Keratinocyte (primary cell): ENCODE results near the gene TUNAR. TPM values are rescaled to one million over a fixed set of nuclear protein-coding genes. Genes with fewer than 3 reads are reported as not detected.

Source experiments
- DNase-seq: peaks from one replicate; pipeline ENCODE4 v3.0.0-alpha.2; 2011; ENCODE audit warnings: low read depth, missing footprints, low spot score
- FAIRE-seq: peaks from 2 replicates; lab custom pipeline; 2011; peaks lifted over from hg19 to GRCh38; lab: Jason Lieb, UNC
- H2AFZ ChIP-seq: 2 replicates; pipeline ENCODE4 v1.6.0; 2012; ENCODE audit warnings: low read length, control low read depth, inconsistent platforms; ENCODE audit not compliant: control insufficient read depth
- H3K27ac ChIP-seq: 2 replicates; pipeline ENCODE4 v1.5.1; 2011; ENCODE audit warnings: low read length; ENCODE audit not compliant: control insufficient read depth, insufficient read depth
- H3K27me3 ChIP-seq: 3 replicates; pipeline ENCODE4 v1.6.0; 2011; ENCODE audit warnings: low read length; ENCODE audit not compliant: control insufficient read depth, insufficient read depth; ENCODE audit errors: extremely low read depth
- H3K36me3 ChIP-seq, 2 experiments: 2 replicates in 1 of 2; 3 replicates in 1 of 2; pipeline ENCODE4 v1.5.1; 2011; ENCODE audit warnings: low read length in 2 of 2, mild to moderate bottlenecking in 1 of 2; ENCODE audit not compliant: control insufficient read depth in 2 of 2, insufficient read depth in 2 of 2; ENCODE audit errors: extremely low read depth in 1 of 2
- H3K4me1 ChIP-seq: 3 replicates; pipeline ENCODE4 v1.5.1; 2011; ENCODE audit warnings: low read length; ENCODE audit not compliant: control insufficient read depth, insufficient read depth; ENCODE audit errors: extremely low read depth
- H3K4me2 ChIP-seq: 3 replicates; pipeline ENCODE4 v1.6.0; 2011; ENCODE audit warnings: low read depth, low read length; ENCODE audit not compliant: control insufficient read depth, insufficient read depth; ENCODE audit errors: extremely low read depth
- H3K4me3 ChIP-seq, 3 experiments: fragments of 200-600 bp in 1 of 3; sonication (generic) in 1 of 3; 2 replicates in 2 of 3; 3 replicates in 1 of 3; pipeline ENCODE4 v1.5.1; 2011 to 2016; ENCODE audit warnings: low read length in 3 of 3, mild to moderate bottlenecking in 3 of 3, control low read depth in 2 of 3, inconsistent platforms in 1 of 3, low read depth in 1 of 3, mixed read lengths in 1 of 3, mixed run types in 1 of 3, moderate library complexity in 1 of 3; ENCODE audit not compliant: control insufficient read depth in 2 of 3, insufficient read depth in 2 of 3; ENCODE audit errors: extremely low read depth in 1 of 3
- H3K79me2 ChIP-seq: 2 replicates; pipeline ENCODE4 v1.6.0; 2012; ENCODE audit warnings: low read length; ENCODE audit not compliant: control insufficient read depth, insufficient read depth
- H3K9ac ChIP-seq: 3 replicates; pipeline ENCODE4 v1.6.0; 2011; ENCODE audit warnings: low read length; ENCODE audit not compliant: control insufficient read depth, insufficient read depth; ENCODE audit errors: extremely low read depth
- H3K9me1 ChIP-seq: 3 replicates; pipeline ENCODE4 v1.6.0; 2011; ENCODE audit warnings: low read length; ENCODE audit not compliant: control insufficient read depth, insufficient read depth; ENCODE audit errors: extremely low read depth
- H3K9me3 ChIP-seq: 2 replicates; pipeline ENCODE4 v1.5.1; 2012; ENCODE audit warnings: low read depth, low read length; ENCODE audit not compliant: control insufficient read depth
- H4K20me1 ChIP-seq: 3 replicates; pipeline ENCODE4 v1.6.0; 2011; ENCODE audit warnings: low read length; ENCODE audit not compliant: control insufficient read depth, insufficient read depth; ENCODE audit errors: extremely low read depth
- CTCF ChIP-seq, 3 experiments: IDR thresholded peaks in 1 of 3; conservative IDR thresholded peaks in 1 of 3; optimal IDR thresholded peaks in 1 of 3; 2 replicates in 2 of 3; 3 replicates in 1 of 3; pipeline versions ENCODE3 to v1.5.1; 2011; ENCODE audit warnings: low read length in 3 of 3, mild to moderate bottlenecking in 3 of 3, moderate library complexity in 2 of 3, control low read depth in 1 of 3, inconsistent platforms in 1 of 3; ENCODE audit not compliant: insufficient read depth in 2 of 3; ENCODE audit errors: extremely low read depth in 1 of 3
- EZH2 ChIP-seq: IDR thresholded peaks from one replicate; pipeline ENCODE4 v1.6.1; 2012; ENCODE audit warnings: inconsistent platforms, mild to moderate bottlenecking, low read length, moderate library complexity
- dilution Hi-C: fragments of 300-500 bp; cut with MboI; formaldehyde crosslinking; loops from one replicate; pipeline ENCODE4 v1.7.0; 2020; ENCODE audit warnings: low sequenced_read_pairs; ENCODE audit not compliant: extremely low pct_ligation_motif_present
- polyA plus RNA-seq, 5 experiments: library from polyadenylated mRNA; depleted of rRNA in 3 of 5; stranded (reverse) in 3 of 5; stranded (forward) in 1 of 5; unstranded in 1 of 5; fragments of >200 nt; gene quantifications; 1 replicate in 1 of 5; 2 replicates in 3 of 5; 3 replicates in 1 of 5; pipeline versions ENCODE4 v1.2.1 to v1.2.3, GENCODE V29; 2011 to 2012; ENCODE audit warnings: missing spikeins in 2 of 5, low read depth in 1 of 5, low replicate concordance in 1 of 5

TUNAR gene
- polyA plus RNA-seq, 1 donor (not counting 4 experiments of a cell fraction or from before 2014, with no cell fraction given), result not detected

- H3K27me3 ChIP-seq, result no peaks in the 10 kb centered on the region
- H3K9ac ChIP-seq, result no peak overlapping the region
- H3K9me1 ChIP-seq, result no peaks in the 10 kb centered on the region
- no peaks in the 10 kb centered on the region for H3K4me1 ChIP-seq
- H3K27ac ChIP-seq, result no peak overlapping the region
- no peaks in the 10 kb centered on the region for H4K20me1 ChIP-seq
- no peak overlapping the region for H3K4me3 ChIP-seq
- H2AFZ ChIP-seq, result no peak overlapping the region
- no peak overlapping the region for H3K4me2 ChIP-seq
- no peaks in the 10 kb centered on the region for H3K79me2 ChIP-seq
- H3K9me3 ChIP-seq, result no peaks in the 10 kb centered on the region
- TF ChIP-seq CTCF (optimal IDR thresholded peaks at IDR 0.05 in 1 of 3, IDR thresholded peaks at IDR 0.05 in 1 of 3, conservative IDR thresholded peaks at IDR 0.05 in 1 of 3; ENCODE audit: extremely low read depth in 1 of 3, insufficient read depth in 2 of 3, low read length in 3 of 3), result no peak
- TF ChIP-seq EZH2, result no peak
- DNase-seq (no peak), FAIRE-seq (no peak)
- dilution Hi-C loops, result no loop called here
- no peaks in the 10 kb centered on the region for H3K36me3 ChIP-seq
These were observed 65.3 kb downstream of the TUNAR start for GRCh38 chr14:95941897-95942296.

DNA sequence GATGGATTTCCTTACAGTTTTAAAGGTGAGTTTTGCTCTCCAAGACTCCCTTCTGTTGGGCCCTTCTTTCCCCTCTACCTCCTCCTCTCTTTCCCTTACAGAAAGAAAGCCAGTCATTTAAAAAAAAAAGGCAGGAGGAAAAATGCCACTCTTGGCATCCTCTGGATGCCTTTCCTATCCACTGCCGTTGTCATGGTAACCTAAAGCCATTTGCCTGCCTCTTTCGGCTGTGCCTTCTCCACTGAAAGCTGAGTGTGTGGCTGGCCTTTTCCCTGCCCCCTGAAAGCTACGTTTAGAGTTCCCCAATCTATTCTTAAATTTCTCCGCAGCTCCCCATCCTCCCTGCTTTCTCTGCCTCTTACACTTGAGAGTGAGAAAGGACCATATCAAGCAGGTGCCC lies 67.1 kb downstream of the TUNAR start:
- Histone ChIP-seq H4K20me1 (no peaks in the 10 kb centered on the region), H3K79me2 (no peaks in the 10 kb centered on the region), H3K4me2 (no peak overlapping the region), H3K9ac (no peak overlapping the region), H3K4me1 (no peaks in the 10 kb centered on the region), H3K9me1 (no peaks in the 10 kb centered on the region), H3K9me3 (no peaks in the 10 kb centered on the region), H2AFZ (no peak overlapping the region), H3K27me3 (no peaks in the 10 kb centered on the region), H3K27ac (no peak overlapping the region), H3K36me3 (no peaks in the 10 kb centered on the region), H3K4me3 (no peak overlapping the region)
- no peak for TF ChIP-seq CTCF (optimal IDR thresholded peaks at IDR 0.05 in 1 of 3, IDR thresholded peaks at IDR 0.05 in 1 of 3, conservative IDR thresholded peaks at IDR 0.05 in 1 of 3; ENCODE audit: extremely low read depth in 1 of 3, insufficient read depth in 2 of 3, low read length in 3 of 3)
- TF ChIP-seq EZH2, result no peak
- no peak for FAIRE-seq
- no peak for DNase-seq
- dilution Hi-C loops, result no loop called here
